H1 (cell line): Measurements from ENCODE around the gene RERE. TPM values are rescaled to one million over a fixed set of nuclear protein-coding genes. Genes with fewer than 3 reads are reported as not detected.

Experiments used
- BRCA1 ChIP-seq: IDR thresholded peaks from 2 replicates; pipeline ENCODE4 v1.6.1; 2012; ENCODE audit warnings: low read depth, low read length, improper control_type of control experiment
- CBX5 ChIP-seq: fragments of 300-800, 300-1000 bp; sonication (generic); IDR thresholded peaks from 2 replicates; pipeline ENCODE4 v1.7.1; 2016; ENCODE audit warnings: antibody characterized with exemption, low read length, low read depth
- CHD1 ChIP-seq: IDR thresholded peaks from 2 replicates; pipeline ENCODE4 v1.6.1; 2012; ENCODE audit warnings: low read depth, low read length, improper control_type of control experiment
- GABPA ChIP-seq: IDR thresholded peaks from 2 replicates; pipeline ENCODE4 v1.6.1; 2011; ENCODE audit warnings: mild to moderate bottlenecking, low read length, moderate library complexity, borderline replicate concordance; ENCODE audit not compliant: insufficient read depth
- JUN ChIP-seq: IDR thresholded peaks from 2 replicates; pipeline ENCODE4 v1.6.1; 2011; ENCODE audit warnings: low read depth, mild to moderate bottlenecking, improper control_type of control experiment, low read length
- NANOG ChIP-seq: IDR thresholded peaks from 2 replicates; pipeline ENCODE4 v1.6.1; 2011; ENCODE audit warnings: low read length, low read depth, mild to moderate bottlenecking, inconsistent platforms; ENCODE audit not compliant: insufficient read depth, poor library complexity, severe bottlenecking
- POLR2A ChIP-seq, 2 experiments: IDR thresholded peaks; 1 replicate in 1 of 2; 2 replicates in 1 of 2; pipeline ENCODE4 v1.6.1; 2011; ENCODE audit warnings: low read depth in 2 of 2, low read length in 2 of 2, mild to moderate bottlenecking in 2 of 2; ENCODE audit errors: control extremely low read depth in 1 of 2
- RBBP5 ChIP-seq: IDR thresholded peaks from 2 replicates; pipeline ENCODE4 v1.7.1; 2012; ENCODE audit warnings: low read depth, mild to moderate bottlenecking, inconsistent platforms, low read length, moderate library complexity, borderline replicate concordance
- RXRA ChIP-seq: IDR thresholded peaks from 2 replicates; pipeline ENCODE4 v1.6.1; 2011; ENCODE audit warnings: low read depth, mild to moderate bottlenecking, low read length, moderate library complexity; ENCODE audit not compliant: insufficient read depth
- SP2 ChIP-seq: IDR thresholded peaks from 2 replicates; pipeline ENCODE4 v1.6.1; 2012; ENCODE audit warnings: mild to moderate bottlenecking, low read length, inconsistent platforms
- SUZ12 ChIP-seq: fragments of 200-600 bp; sonication (generic); IDR thresholded peaks from 2 replicates; pipeline ENCODE4 v1.6.1; 2012; ENCODE audit warnings: mild to moderate bottlenecking, inconsistent platforms, low read length, moderate library complexity, mixed read lengths
- ZNF274 ChIP-seq: IDR thresholded peaks from 2 replicates; pipeline ENCODE4 v1.7.0; 2012; ENCODE audit warnings: low read length, borderline replicate concordance; ENCODE audit errors: extremely low read depth
- polyA plus RNA-seq, 7 experiments: library from polyadenylated mRNA; depleted of rRNA in 3 of 7; stranded (reverse) in 5 of 7; unstranded in 2 of 7; fragments of >200 nt in 5 of 7; fragments of 200-250 nt in 2 of 7; gene quantifications; 1 replicate in 5 of 7; 2 replicates in 1 of 7; 4 replicates in 1 of 7; pipeline versions ENCODE4 v1.2.1 to v1.2.3, GENCODE V29; 2011 to 2013; ENCODE audit warnings: missing spikeins in 2 of 7, mixed read lengths in 2 of 7
- total RNA-seq: library from RNA; stranded (reverse); fragmentation: NEBNext Ultra II Directional; extraction: Animal tissue kit (Norgen Biotek cat#: 25700); gene quantifications from 2 replicates; pipeline ENCODE4 v1.2.1, GENCODE V29; 2021
- TF ChIP-seq, protein P1 (sequence below): fragments of 300-600 bp; sonication (generic); IDR thresholded peaks from 2 replicates; pipeline ENCODE4 v1.7.1; 2012; ENCODE audit warnings: low read length, moderate library complexity, mild to moderate bottlenecking, inconsistent platforms; ENCODE audit not compliant: insufficient replicate concordance

Gene RERE
- total and polyA plus RNA-seq, 2 of the 8 experiments (the other 6 are each of a cell fraction or from before 2014, with no cell fraction given) = 15.3 to 142 TPM

DNA sequence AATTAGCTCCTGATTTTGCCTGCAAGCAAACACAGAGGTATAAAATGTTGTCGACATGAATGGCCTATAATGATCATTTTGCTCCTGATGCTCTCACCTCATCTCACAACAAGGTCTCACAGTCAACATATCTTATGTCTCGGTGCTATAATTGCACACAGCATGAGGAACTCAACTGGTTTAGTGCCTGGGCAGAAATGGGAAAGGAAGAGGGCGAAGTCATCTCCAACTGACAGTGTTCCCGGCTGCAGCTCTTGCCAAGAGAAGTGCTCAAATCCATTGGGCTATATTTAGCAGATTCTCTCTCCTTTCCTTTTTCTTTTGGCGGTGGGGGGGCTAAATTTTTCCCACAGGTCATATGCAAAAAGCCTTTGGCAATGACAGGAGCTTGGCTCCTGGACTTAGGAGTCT, 446.5 kb downstream of the RERE start (continued):
- TF ChIP-seq, protein P1, sequence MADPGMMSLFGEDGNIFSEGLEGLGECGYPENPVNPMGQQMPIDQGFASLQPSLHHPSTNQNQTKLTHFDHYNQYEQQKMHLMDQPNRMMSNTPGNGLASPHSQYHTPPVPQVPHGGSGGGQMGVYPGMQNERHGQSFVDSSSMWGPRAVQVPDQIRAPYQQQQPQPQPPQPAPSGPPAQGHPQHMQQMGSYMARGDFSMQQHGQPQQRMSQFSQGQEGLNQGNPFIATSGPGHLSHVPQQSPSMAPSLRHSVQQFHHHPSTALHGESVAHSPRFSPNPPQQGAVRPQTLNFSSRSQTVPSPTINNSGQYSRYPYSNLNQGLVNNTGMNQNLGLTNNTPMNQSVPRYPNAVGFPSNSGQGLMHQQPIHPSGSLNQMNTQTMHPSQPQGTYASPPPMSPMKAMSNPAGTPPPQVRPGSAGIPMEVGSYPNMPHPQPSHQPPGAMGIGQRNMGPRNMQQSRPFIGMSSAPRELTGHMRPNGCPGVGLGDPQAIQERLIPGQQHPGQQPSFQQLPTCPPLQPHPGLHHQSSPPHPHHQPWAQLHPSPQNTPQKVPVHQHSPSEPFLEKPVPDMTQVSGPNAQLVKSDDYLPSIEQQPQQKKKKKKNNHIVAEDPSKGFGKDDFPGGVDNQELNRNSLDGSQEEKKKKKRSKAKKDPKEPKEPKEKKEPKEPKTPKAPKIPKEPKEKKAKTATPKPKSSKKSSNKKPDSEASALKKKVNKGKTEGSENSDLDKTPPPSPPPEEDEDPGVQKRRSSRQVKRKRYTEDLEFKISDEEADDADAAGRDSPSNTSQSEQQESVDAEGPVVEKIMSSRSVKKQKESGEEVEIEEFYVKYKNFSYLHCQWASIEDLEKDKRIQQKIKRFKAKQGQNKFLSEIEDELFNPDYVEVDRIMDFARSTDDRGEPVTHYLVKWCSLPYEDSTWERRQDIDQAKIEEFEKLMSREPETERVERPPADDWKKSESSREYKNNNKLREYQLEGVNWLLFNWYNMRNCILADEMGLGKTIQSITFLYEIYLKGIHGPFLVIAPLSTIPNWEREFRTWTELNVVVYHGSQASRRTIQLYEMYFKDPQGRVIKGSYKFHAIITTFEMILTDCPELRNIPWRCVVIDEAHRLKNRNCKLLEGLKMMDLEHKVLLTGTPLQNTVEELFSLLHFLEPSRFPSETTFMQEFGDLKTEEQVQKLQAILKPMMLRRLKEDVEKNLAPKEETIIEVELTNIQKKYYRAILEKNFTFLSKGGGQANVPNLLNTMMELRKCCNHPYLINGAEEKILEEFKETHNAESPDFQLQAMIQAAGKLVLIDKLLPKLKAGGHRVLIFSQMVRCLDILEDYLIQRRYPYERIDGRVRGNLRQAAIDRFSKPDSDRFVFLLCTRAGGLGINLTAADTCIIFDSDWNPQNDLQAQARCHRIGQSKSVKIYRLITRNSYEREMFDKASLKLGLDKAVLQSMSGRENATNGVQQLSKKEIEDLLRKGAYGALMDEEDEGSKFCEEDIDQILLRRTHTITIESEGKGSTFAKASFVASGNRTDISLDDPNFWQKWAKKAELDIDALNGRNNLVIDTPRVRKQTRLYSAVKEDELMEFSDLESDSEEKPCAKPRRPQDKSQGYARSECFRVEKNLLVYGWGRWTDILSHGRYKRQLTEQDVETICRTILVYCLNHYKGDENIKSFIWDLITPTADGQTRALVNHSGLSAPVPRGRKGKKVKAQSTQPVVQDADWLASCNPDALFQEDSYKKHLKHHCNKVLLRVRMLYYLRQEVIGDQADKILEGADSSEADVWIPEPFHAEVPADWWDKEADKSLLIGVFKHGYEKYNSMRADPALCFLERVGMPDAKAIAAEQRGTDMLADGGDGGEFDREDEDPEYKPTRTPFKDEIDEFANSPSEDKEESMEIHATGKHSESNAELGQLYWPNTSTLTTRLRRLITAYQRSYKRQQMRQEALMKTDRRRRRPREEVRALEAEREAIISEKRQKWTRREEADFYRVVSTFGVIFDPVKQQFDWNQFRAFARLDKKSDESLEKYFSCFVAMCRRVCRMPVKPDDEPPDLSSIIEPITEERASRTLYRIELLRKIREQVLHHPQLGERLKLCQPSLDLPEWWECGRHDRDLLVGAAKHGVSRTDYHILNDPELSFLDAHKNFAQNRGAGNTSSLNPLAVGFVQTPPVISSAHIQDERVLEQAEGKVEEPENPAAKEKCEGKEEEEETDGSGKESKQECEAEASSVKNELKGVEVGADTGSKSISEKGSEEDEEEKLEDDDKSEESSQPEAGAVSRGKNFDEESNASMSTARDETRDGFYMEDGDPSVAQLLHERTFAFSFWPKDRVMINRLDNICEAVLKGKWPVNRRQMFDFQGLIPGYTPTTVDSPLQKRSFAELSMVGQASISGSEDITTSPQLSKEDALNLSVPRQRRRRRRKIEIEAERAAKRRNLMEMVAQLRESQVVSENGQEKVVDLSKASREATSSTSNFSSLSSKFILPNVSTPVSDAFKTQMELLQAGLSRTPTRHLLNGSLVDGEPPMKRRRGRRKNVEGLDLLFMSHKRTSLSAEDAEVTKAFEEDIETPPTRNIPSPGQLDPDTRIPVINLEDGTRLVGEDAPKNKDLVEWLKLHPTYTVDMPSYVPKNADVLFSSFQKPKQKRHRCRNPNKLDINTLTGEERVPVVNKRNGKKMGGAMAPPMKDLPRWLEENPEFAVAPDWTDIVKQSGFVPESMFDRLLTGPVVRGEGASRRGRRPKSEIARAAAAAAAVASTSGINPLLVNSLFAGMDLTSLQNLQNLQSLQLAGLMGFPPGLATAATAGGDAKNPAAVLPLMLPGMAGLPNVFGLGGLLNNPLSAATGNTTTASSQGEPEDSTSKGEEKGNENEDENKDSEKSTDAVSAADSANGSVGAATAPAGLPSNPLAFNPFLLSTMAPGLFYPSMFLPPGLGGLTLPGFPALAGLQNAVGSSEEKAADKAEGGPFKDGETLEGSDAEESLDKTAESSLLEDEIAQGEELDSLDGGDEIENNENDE = no peak
- TF ChIP-seq GABPA (no peak), CBX5 (no peak), RBBP5 (no peak), NANOG (no peak), SP2 (no peak), RXRA (no peak), ZNF274 (no peak), SUZ12 (no peak), POLR2A (IDR thresholded peaks at IDR 0.05; ENCODE audit: control extremely low read depth in 1 of 2, low read depth in 2 of 2, low read length in 2 of 2) (no peak), BRCA1 (no peak), JUN (no peak), CHD1 (no peak)
